ENCODE data around the gene EP400.

GRCh38 chr12:132024758-132025157 lies 75.0 kb downstream of the EP400 start:
- TF ChIP-seq EZH2 (IDR thresholded peaks at IDR 0.05; ENCODE audit: borderline replicate concordance, low read depth, low read length, poor library complexity, severe bottlenecking): no peak
- TF ChIP-seq, protein P1, sequence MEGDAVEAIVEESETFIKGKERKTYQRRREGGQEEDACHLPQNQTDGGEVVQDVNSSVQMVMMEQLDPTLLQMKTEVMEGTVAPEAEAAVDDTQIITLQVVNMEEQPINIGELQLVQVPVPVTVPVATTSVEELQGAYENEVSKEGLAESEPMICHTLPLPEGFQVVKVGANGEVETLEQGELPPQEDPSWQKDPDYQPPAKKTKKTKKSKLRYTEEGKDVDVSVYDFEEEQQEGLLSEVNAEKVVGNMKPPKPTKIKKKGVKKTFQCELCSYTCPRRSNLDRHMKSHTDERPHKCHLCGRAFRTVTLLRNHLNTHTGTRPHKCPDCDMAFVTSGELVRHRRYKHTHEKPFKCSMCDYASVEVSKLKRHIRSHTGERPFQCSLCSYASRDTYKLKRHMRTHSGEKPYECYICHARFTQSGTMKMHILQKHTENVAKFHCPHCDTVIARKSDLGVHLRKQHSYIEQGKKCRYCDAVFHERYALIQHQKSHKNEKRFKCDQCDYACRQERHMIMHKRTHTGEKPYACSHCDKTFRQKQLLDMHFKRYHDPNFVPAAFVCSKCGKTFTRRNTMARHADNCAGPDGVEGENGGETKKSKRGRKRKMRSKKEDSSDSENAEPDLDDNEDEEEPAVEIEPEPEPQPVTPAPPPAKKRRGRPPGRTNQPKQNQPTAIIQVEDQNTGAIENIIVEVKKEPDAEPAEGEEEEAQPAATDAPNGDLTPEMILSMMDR (conservative IDR thresholded peaks at IDR 0.05; ENCODE audit: low read depth, low read length): no peak
